Trophoblast cell (in vitro differentiated cells and primary cell): ENCODE measurements around the gene E2F3.

ENCODE experiments used
- DNase-seq, 2 donors: peaks; one replicate each; pipeline ENCODE4 v3.0.0-alpha.2; 2016
- H2AFZ ChIP-seq: 2 replicates; pipeline ENCODE4 v1.6.1; 2013; ENCODE audit warnings: low read length, moderate library complexity, mild to moderate bottlenecking; ENCODE audit not compliant: insufficient read depth, poor library complexity
- H2AK5ac ChIP-seq: 2 replicates; pipeline ENCODE4 v1.6.1; 2013; ENCODE audit warnings: mild to moderate bottlenecking, low read length
- H2BK120ac ChIP-seq: 2 replicates; pipeline ENCODE4 v1.6.1; 2013; ENCODE audit warnings: low read length, mild to moderate bottlenecking, moderate library complexity; ENCODE audit not compliant: insufficient read depth, poor library complexity
- H2BK12ac ChIP-seq: 2 replicates; pipeline ENCODE4 v1.6.1; 2013; ENCODE audit warnings: mild to moderate bottlenecking, low read length, moderate library complexity
- H2BK5ac ChIP-seq: 2 replicates; pipeline ENCODE4 v1.6.1; 2013; ENCODE audit warnings: low read length, low read depth, moderate library complexity, mild to moderate bottlenecking; ENCODE audit not compliant: poor library complexity
- H3K14ac ChIP-seq: 2 replicates; pipeline ENCODE4 v1.6.1; 2013; ENCODE audit warnings: mild to moderate bottlenecking, low read length
- H3K18ac ChIP-seq: 2 replicates; pipeline ENCODE4 v1.6.1; 2013; ENCODE audit warnings: mild to moderate bottlenecking, low read length
- H3K23ac ChIP-seq: 2 replicates; pipeline ENCODE4 v1.6.1; 2013; ENCODE audit warnings: low read length
- H3K27ac ChIP-seq: 2 replicates; pipeline ENCODE4 v1.5.1; 2013; ENCODE audit warnings: low read depth, mild to moderate bottlenecking, inconsistent platforms, low read length, moderate library complexity
- H3K27me3 ChIP-seq: 2 replicates; pipeline ENCODE4 v1.6.1; 2013; ENCODE audit warnings: inconsistent platforms, mild to moderate bottlenecking, low read length, moderate library complexity; ENCODE audit not compliant: insufficient read depth
- H3K36me3 ChIP-seq, 2 experiments: 1 replicate in 1 of 2; 2 replicates in 1 of 2; pipeline ENCODE4 v1.6.1; 2013; ENCODE audit warnings: low read length in 2 of 2, mild to moderate bottlenecking in 2 of 2, moderate library complexity in 1 of 2; ENCODE audit not compliant: insufficient read depth in 2 of 2, control insufficient read depth in 1 of 2
- H3K4ac ChIP-seq: 2 replicates; pipeline ENCODE4 v1.6.1; 2013; ENCODE audit warnings: low read depth, mild to moderate bottlenecking, low read length, moderate library complexity
- H3K4me1 ChIP-seq, 2 experiments: 1 replicate in 1 of 2; 2 replicates in 1 of 2; pipeline ENCODE4 v1.6.1; 2013; ENCODE audit warnings: low read length in 2 of 2, mild to moderate bottlenecking in 2 of 2, moderate library complexity in 1 of 2; ENCODE audit not compliant: insufficient read depth in 2 of 2, control insufficient read depth in 1 of 2
- H3K4me2 ChIP-seq: 2 replicates; pipeline ENCODE4 v1.6.1; 2013; ENCODE audit warnings: inconsistent platforms, mild to moderate bottlenecking, low read length, moderate library complexity
- H3K4me3 ChIP-seq: 2 replicates; pipeline ENCODE4 v1.5.1; 2013; ENCODE audit warnings: mild to moderate bottlenecking, low read depth, low read length, inconsistent platforms
- H3K79me1 ChIP-seq: one replicate; pipeline ENCODE4 v1.6.1; 2013; ENCODE audit warnings: low read length
- H3K79me2 ChIP-seq: 2 replicates; pipeline ENCODE4 v1.6.1; 2013; ENCODE audit warnings: low read length, mild to moderate bottlenecking; ENCODE audit not compliant: control insufficient read depth, insufficient read depth, poor library complexity
- H3K9ac ChIP-seq: 2 replicates; pipeline ENCODE4 v1.6.1; 2013; ENCODE audit warnings: mild to moderate bottlenecking, low read length
- H3K9me3 ChIP-seq: 2 replicates; pipeline ENCODE4 v1.6.1; 2013; ENCODE audit warnings: low read depth, mild to moderate bottlenecking, control low read depth, inconsistent platforms, low read length; ENCODE audit not compliant: insufficient read depth
- H4K12ac ChIP-seq: 2 replicates; pipeline ENCODE4 v1.6.1; 2013; ENCODE audit warnings: low read depth, mild to moderate bottlenecking, low read length, moderate library complexity
- H4K8ac ChIP-seq: 2 replicates; pipeline ENCODE4 v1.6.1; 2013; ENCODE audit warnings: low read depth, mild to moderate bottlenecking, low read length, moderate library complexity
- H4K91ac ChIP-seq: one replicate; pipeline ENCODE4 v1.6.1; 2013; ENCODE audit warnings: low read depth, mild to moderate bottlenecking, low read length, moderate library complexity
- WGBS: extraction: QIAGEN DNeasy Blood & Tissue Kit; methylation state at CpG from one replicate; pipeline ENCODE4 v1.1.7; 2013; ENCODE audit warnings: missing lambda C conversion rate; ENCODE audit not compliant: insufficient read length, insufficient coverage; ENCODE audit errors: extremely low coverage; 5-methylcytosine and 5-hydroxymethylcytosine counted together

Gene E2F3

GRCh38 chr6:20448828-20449227 lies 47.1 kb downstream of the E2F3 start:
- Histone ChIP-seq H2BK12ac (no peak overlapping the region), H3K36me3 (peaks cover 2% of the 10 kb centered on the region in 2 experiments), H3K4me2 (no peak overlapping the region), H3K9me3 (no peaks in the 10 kb centered on the region), H2BK5ac (no peak overlapping the region), H2AK5ac (no peak overlapping the region), H3K27ac (no peak overlapping the region), H3K79me2 (peaks cover 2% of the 10 kb centered on the region), H2AFZ (no peak overlapping the region), H4K8ac (no peak overlapping the region), H3K79me1 (no peaks in the 10 kb centered on the region), H3K27me3 (no peaks in the 10 kb centered on the region), H3K4me3 (no peak overlapping the region), H4K91ac (no peak overlapping the region), H3K18ac (no peak overlapping the region), H2BK120ac (no peak overlapping the region), H3K4ac (no peak overlapping the region), H4K12ac (no peak overlapping the region), H3K9ac (no peak overlapping the region), H3K4me1 (peaks cover 5 to 7% of the 10 kb centered on the region in 2 experiments), H3K14ac (no peak overlapping the region), H3K23ac (no peak overlapping the region)
- no peak for DNase-seq
- WGBS = no CpG with 5 or more reads among the region's 2 CpGs

GRCh38 chr6:20454204-20454824 lies 52.6 kb downstream of the E2F3 start:
- Histone ChIP-seq H4K8ac (no peak overlapping the region), H2BK5ac (no peak overlapping the region), H3K23ac (no peak overlapping the region), H4K91ac (no peak overlapping the region), H3K4ac (peak overlapping the region; percentile 67), H3K27me3 (no peaks in the 10 kb centered on the region), H3K4me2 (no peak overlapping the region), H2AFZ (no peak overlapping the region), H2BK120ac (no peak overlapping the region), H3K4me3 (no peak overlapping the region), H3K9ac (no peak overlapping the region), H3K18ac (peak overlapping the region; percentile 59), H3K79me2 (no peaks in the 10 kb centered on the region), H4K12ac (no peak overlapping the region), H3K4me1 (peaks cover 7 to 14% of the 10 kb centered on the region in 2 experiments), H3K14ac (no peak overlapping the region), H2AK5ac (no peak overlapping the region), H2BK12ac (no peak overlapping the region), H3K79me1 (no peaks in the 10 kb centered on the region), H3K36me3 (no peaks in the 10 kb centered on the region), H3K9me3 (no peaks in the 10 kb centered on the region), H3K27ac (no peak overlapping the region)
- WGBS = no CpG with 5 or more reads among the region's 4 CpGs
- peak in 1 of 2 donors; percentile 52 for DNase-seq

GRCh38 chr6:20455251-20455940 lies 53.7 kb downstream of the E2F3 start:
- no peak overlapping the region for H2AK5ac ChIP-seq
- H3K36me3 ChIP-seq = no peaks in the 10 kb centered on the region
- peaks cover 7 to 14% of the 10 kb centered on the region in 2 experiments for H3K4me1 ChIP-seq
- H3K4ac ChIP-seq = peak overlapping the region; percentile 24
- no peak overlapping the region for H3K9ac ChIP-seq
- no CpG with 5 or more reads among the region's 5 CpGs for WGBS
- H3K27ac ChIP-seq = no peak overlapping the region
- H3K79me1 ChIP-seq = no peaks in the 10 kb centered on the region
- H3K23ac ChIP-seq = peak overlapping the region; percentile 29
- no peaks in the 10 kb centered on the region for H3K79me2 ChIP-seq
- H3K18ac ChIP-seq = no peak overlapping the region
- no peak overlapping the region for H4K8ac ChIP-seq
- H2BK120ac ChIP-seq = no peak overlapping the region
- no peak overlapping the region for H3K14ac ChIP-seq
- no peaks in the 10 kb centered on the region for H3K9me3 ChIP-seq
- H2BK5ac ChIP-seq = no peak overlapping the region
- no peak overlapping the region for H4K91ac ChIP-seq
- no peak overlapping the region for H2AFZ ChIP-seq
- no peak overlapping the region for H2BK12ac ChIP-seq
- H4K12ac ChIP-seq = peak overlapping the region; percentile 30
- no peak overlapping the region for H3K4me3 ChIP-seq
- no peaks in the 10 kb centered on the region for H3K27me3 ChIP-seq
- peak in 1 of 2 donors; percentile 12 for DNase-seq
- H3K4me2 ChIP-seq = no peak overlapping the region

- no peaks in the 10 kb centered on the region for H3K9me3 ChIP-seq
- DNase-seq = no peak
Observed at GRCh38 chr6:20458027-20458894, 56.6 kb downstream of the E2F3 start.

More at GRCh38 chr6:20458027-20458894, 56.6 kb downstream of the E2F3 start:
- no peak overlapping the region for H4K12ac ChIP-seq
- H3K9ac ChIP-seq = no peak overlapping the region
- no peak overlapping the region for H4K91ac ChIP-seq
- H3K4me2 ChIP-seq = no peak overlapping the region
- H3K18ac ChIP-seq = no peak overlapping the region
- H3K36me3 ChIP-seq = no peaks in the 10 kb centered on the region
- no peak overlapping the region for H2BK5ac ChIP-seq
- no peak overlapping the region for H2BK120ac ChIP-seq
- H3K4me3 ChIP-seq = no peak overlapping the region
- no peaks in the 10 kb centered on the region for H3K79me2 ChIP-seq
- no peak overlapping the region for H3K4ac ChIP-seq
- no peak overlapping the region for H3K27ac ChIP-seq
- no peak overlapping the region for H3K14ac ChIP-seq
- no peak overlapping the region for H3K23ac ChIP-seq
- H4K8ac ChIP-seq = no peak overlapping the region
- WGBS = no CpG with 5 or more reads among the region's 8 CpGs
- H2AK5ac ChIP-seq = no peak overlapping the region
- H3K79me1 ChIP-seq = no peaks in the 10 kb centered on the region
- no peaks in the 10 kb centered on the region for H3K27me3 ChIP-seq
- H2AFZ ChIP-seq = no peak overlapping the region
- no peak overlapping the region for H2BK12ac ChIP-seq
- H3K4me1 ChIP-seq = peaks cover 7 to 14% of the 10 kb centered on the region in 2 experiments
